SKM-1 (cell line): Measurements from ENCODE around the gene RAI14.

Experiments
- DNase-seq: peaks from one replicate; lab custom pipeline; 2025; ENCODE audit not compliant: unreplicated experiment; lab: John Stamatoyannopoulos, UW

RAI14 gene

DNA sequence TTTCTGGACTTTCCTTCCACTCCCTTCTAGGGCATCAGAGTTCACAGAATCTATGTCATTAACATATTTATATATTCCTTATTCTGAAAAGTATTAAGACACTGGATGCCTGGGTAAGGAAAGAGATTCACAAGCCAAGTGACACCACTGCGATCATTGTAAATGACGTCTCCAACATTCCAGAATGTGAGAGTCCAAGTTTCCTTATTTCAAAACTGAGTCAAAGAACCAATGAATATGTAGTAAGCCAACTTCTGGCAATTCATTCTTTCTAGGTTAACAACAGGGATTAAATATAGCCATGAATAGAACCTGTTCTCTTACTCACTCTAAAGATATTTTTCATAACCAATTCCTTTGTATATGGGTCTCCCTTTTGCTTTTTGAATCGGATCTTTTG, 18.1 kb downstream of the RAI14 start:
- DNase-seq, result no peak

- DNase-seq, result no peak
Measured at GRCh38 chr5:34675857-34676256, 19.7 kb downstream of the RAI14 start.

DNA sequence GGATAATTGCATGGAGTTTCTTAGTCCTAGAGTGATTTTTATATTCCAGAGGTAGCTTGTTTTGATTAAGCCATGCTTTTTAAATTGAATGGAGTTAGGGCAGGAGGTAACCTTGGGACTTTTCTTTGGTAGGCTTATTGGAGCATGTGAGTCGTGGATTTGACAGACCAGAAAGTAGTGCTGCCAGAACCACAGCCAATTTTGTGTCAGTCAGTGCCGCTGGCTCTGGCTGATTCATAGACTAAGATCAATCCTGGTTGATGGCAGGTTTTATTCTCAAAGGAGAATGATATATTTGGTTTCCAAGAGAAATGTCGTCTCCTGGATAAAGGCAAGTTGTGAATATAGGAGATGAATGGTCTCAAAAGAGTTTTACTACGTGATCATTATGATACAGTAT, 20.3 kb downstream of the RAI14 start:
- no peak for DNase-seq

- DNase-seq, result no peak
Measured at GRCh38 chr5:34677428-34677827, 21.3 kb downstream of the RAI14 start.

DNA sequence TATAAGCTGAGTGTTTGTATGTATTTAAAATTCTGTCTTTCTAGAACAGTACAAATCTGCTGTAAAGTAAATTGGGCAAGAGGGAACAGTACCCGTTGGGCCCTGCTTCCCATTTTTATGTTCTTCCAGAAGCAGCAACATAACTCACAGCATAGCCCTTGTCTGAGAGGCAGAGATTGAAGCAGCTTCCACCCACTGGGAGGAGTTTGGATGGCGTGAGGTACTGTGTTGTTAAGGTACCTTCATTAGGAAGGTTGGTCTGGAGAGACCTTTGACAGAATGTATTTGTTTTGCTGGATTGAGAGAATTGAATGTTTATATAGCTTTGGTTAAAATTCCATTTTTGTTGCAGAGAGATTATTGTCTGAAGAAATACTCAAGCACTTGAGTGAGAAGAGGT, 24.8 kb downstream of the RAI14 start:
- DNase-seq, result no peak

GRCh38 chr5:34682926-34683623, 26.9 kb downstream of the RAI14 start:
- DNase-seq, result no peak

GRCh38 chr5:34684281-34684979, 28.3 kb downstream of the RAI14 start:
- DNase-seq, result no peak

- DNase-seq, result no peak
Measured at GRCh38 chr5:34684980-34685352, 28.8 kb downstream of the RAI14 start.

- DNase-seq, result no peak
Measured at GRCh38 chr5:34685485-34686165, 29.5 kb downstream of the RAI14 start.

DNA sequence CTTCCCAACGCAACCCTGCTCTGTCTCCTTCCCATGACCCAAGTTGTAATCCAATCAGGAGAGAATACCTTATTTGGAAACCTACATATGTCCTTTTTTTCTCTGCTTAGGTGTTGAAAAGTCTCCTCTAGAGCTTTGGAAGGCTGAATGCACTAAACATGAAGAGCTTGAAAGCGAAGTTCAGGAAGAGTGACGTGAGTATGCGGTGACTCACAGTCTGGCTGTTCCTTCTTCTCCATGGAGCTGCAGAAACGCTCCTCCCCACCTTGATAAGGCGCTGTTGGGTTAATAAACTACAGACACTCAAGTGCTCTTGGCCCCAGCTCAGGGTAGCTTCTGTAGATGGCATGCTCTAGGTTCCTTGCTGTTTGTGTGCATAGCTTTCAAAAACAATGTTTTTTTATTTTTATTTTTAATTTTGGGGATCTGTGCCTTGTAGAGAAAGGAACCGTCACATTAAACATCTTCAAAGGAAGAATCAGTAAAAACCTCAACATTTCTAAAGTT, 30.7 kb downstream of the RAI14 start:
- no peak for DNase-seq

GRCh38 chr5:34687269-34688011, 31.3 kb downstream of the RAI14 start:
- no peak for DNase-seq

DNA sequence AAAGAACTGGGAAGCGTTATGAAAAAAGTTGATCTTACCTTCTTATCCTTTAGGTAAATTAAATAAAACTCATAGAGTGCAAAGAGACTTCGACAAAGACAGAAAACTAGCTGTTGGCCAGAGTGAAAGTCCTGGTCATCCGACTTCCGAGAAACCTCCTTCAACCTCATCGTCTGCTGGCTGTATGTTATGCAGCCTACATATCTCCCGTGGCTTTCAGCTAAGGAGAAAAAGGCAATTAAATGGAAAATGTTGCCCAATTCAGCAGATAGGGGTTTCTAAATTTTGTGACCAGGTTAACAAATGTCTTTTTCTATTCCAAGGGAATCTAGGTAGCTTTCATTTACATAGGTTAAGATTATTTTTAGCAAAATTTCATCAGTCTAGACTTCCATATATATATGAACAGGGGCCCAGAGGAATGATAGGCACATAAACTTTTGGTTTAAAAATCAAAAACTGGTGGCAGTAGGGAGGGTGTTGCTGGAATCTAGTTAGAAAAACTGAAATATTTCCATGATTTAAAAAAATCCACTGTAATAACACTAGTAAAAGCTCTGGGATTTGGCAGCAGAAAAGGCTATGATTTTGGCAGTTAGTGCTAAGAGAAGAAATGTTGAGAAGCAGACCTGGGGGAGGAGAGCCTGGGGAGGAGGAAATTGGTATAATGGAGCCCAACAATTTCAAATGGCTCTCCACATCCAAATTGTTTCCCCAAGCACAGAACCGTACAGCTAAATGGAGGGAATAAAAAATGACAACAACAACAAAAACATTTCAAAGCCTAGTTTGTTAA, 32.1 kb downstream of the RAI14 start:
- no peak for DNase-seq

GRCh38 chr5:34690301-34690700, 34.2 kb downstream of the RAI14 start:
- no peak for DNase-seq

DNA sequence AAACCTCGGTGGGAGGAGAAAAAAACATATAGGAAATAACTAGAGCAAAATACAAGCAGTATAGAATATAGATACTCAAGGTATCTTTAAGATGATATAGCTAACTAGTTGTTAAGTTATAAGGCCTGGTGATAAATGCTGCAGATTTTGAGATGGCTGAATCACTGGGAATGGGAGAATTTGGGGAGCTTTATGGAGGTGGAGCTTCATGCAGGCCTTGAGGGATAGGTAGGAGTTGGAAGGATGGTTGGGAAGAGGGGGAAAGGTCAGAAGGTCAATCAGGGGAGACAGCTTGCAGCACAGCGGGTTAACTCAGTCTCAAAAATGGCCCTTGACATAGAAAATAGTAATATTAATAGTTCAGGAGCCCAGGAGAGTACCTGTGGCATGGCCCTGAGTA, 34.8 kb downstream of the RAI14 start:
- DNase-seq, result no peak

DNA sequence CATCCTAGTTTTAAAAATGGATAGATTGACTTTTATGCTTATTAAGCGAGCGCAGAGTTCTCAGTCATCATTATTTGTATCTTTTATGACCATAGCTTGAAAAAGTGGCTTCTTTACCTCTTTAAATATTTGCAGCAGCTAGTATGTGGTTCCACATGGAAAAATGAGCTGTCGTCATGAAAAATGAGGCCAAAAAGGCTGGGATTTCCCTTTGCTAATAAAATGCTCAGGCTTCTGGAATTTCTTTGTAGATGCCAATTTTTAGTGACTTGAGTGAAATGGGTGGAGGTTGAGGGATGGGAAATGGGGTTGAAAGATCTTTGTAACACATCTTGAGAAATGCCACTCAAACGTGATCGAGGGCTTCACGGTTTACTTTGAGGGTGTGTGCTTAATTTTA, 35.2 kb downstream of the RAI14 start:
- no peak for DNase-seq

DNA sequence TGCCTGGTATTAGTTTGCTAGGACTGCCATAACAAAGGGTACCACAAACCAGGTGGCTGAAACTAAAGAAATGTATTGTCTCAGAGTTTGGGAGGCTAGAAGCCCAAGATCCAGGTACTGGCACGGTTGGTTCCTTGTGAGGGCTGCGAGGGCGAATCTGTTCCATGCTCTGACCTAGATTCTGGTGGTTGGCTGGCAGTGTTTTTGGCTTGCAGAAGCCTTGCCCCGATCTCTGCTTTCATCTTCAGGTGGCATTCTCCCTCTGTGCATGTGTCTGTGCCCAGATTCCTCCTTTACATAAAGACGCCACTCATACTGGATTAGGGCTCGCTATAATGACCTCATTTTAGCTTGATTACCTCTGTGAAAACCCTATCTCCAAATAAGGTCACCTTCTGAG, 36.7 kb downstream of the RAI14 start:
- no peak for DNase-seq

DNA sequence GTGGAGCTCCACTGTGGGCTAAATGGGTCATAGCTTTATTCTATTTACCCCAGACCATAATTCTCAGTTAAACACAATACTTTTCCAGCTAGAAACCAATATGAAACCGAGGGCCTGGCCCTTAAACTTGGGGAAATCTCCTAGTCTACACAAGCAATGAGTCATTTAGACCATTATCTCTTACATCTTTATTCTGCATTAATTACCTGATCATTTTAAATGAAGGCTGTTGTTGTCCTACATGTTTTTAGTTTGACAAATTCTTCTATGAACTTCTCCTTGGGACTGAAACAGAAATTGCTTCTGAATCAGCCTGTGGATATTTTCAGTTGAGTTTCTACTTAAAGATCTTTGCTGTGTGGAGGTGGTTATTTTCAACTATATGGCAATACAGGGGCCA, 37.9 kb downstream of the RAI14 start:
- DNase-seq, result no peak

DNA sequence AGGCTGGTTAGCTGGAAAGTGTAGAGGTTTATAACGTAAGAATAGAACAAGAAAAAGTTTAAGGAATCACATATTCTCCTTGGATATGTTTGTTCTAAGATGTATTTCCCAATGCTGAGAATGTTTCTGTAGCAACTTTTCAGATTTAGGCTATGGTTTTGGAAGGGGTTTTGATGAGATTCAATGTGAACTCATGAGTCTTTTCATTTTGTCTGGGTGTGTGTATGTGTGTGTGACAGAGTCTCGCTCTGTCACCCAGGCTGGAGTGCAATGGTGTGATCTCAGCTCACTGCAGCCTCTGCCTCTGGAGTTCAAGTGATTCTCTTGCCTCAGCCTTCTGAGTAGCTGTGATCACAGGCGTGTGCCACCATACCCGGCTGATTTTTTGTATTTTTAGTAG, 38.6 kb downstream of the RAI14 start:
- DNase-seq, result no peak

DNA sequence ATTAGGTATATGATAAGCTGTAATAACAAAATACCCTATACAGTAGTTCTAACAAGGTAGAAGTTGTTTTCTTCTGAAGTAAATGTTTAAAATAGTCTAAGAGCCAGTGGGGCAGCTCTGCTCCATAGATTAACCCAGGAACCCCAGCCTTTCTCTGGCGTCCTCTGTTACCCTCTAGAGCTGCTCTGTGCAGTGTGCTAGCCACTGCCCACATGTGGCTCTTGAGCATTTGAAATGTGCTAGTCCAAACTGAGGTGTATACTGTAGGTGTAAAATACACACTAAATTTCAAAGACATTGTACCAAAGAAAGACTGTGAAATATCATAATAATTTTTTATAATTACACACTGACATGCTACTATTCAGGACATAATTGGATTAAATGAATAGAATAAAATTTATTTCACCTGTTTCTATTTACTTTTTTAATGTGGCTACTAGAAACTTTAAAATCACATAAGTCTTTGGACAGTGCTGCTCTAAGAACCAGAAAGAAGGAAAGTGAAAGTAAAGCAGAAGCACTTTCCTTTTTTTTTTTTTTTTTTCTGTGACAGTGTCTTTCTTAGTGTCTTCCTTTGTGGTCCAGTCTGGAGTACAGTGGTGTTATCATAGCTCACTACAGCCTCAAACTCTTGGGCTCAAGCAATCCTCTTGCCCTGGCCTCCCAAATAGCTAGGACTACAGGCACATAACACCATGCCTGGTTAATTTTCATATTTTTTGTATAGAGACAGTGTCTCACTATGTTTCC, 39.3 kb downstream of the RAI14 start:
- no peak for DNase-seq
